Esophagus (tissue), 2 donors: ENCODE measurements around the gene VPS26B. TPM values are rescaled to one million over a fixed set of nuclear protein-coding genes. Genes with fewer than 3 reads are reported as not detected.
"Not testable (repeated sequence)": the region's sequence is repeated elsewhere in the genome, so short reads cannot be mapped to it uniquely, and the experiment has no call there.

Experiments used
- H3K27ac ChIP-seq, 2 donors: one replicate each; pipeline ENCODE4 v1.5.1; 2013; ENCODE audit warnings: low read depth in 2 of 2, mild to moderate bottlenecking in 2 of 2, inconsistent platforms in 1 of 2, low read length in 1 of 2, moderate library complexity in 1 of 2
- H3K27me3 ChIP-seq, 2 donors: one replicate each; pipeline ENCODE4 v1.6.1; 2013; ENCODE audit warnings: low read length in 2 of 2, control low read depth in 1 of 2, mild to moderate bottlenecking in 1 of 2; ENCODE audit not compliant: insufficient read depth in 2 of 2, control insufficient read depth in 1 of 2
- H3K36me3 ChIP-seq, 2 donors: one replicate each; pipeline ENCODE4 v1.6.1; 2013; ENCODE audit warnings: low read length in 1 of 2; ENCODE audit not compliant: control insufficient read depth in 2 of 2, insufficient read depth in 2 of 2
- H3K4me1 ChIP-seq, 2 donors: one replicate each; pipeline ENCODE4 v1.6.1; 2013; ENCODE audit warnings: low read length in 1 of 2; ENCODE audit not compliant: control insufficient read depth in 2 of 2, insufficient read depth in 2 of 2
- H3K4me3 ChIP-seq, 2 donors: one replicate each; pipeline ENCODE4 v1.5.1; 2013; ENCODE audit warnings: low read length in 2 of 2, mild to moderate bottlenecking in 2 of 2, low read depth in 1 of 2, moderate library complexity in 1 of 2
- H3K9me3 ChIP-seq, 2 donors: one replicate each; pipeline ENCODE4 v1.6.1; 2013; ENCODE audit warnings: mild to moderate bottlenecking in 2 of 2, low read depth in 1 of 2, low read length in 1 of 2, moderate library complexity in 1 of 2; ENCODE audit not compliant: control insufficient read depth in 2 of 2, insufficient read depth in 1 of 2
- WGBS, 2 donors: extraction: QIAGEN DNeasy Blood & Tissue Kit; methylation state at CpG; one replicate each; pipeline ENCODE4 v1.1.7; 2013; 5-methylcytosine and 5-hydroxymethylcytosine counted together
- polyA plus RNA-seq, 2 donors: library from polyadenylated mRNA; stranded (reverse); fragments of 200-250 nt; gene quantifications; one replicate each; pipeline ENCODE4 v1.2.3, GENCODE V29; 2013
- donor health status: healthy with polysubstance abuse.
- donor health status: Bipolar disorder and iron deficiency.

Gene VPS26B
- polyA plus RNA-seq, 2 donors: 13.0 to 17.7 TPM

DNA sequence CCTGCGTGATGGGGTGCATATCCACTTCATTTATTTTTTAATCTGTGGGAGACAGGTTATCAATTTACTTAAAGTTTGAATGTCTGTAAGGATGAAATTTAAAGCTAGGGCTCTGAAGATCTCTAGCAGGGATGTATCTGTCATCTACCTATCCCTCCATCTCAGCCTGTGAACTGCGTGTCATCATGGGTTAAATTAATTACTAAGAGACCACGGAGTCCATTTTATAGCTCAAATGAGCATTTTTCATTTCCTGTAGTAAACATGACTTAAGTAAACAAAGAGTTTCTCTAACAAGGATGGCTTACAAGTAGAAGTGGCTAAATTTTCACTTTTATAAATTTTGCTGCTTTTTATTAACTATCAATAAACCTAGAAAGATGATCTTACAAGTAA lies 48.8 kb downstream of the VPS26B start:
- H3K4me1 ChIP-seq: peaks cover 6 to 16% of the 10 kb centered on the region in 2 donors
- H3K9me3 ChIP-seq: peaks cover 1 to 2% of the 10 kb centered on the region in 2 donors
- no peaks in the 10 kb centered on the region for H3K36me3 ChIP-seq
- 41 to 52% methylated on average over 3 of the region's 3 CpGs for WGBS, 2 donors
- no peak overlapping the region for H3K27ac ChIP-seq
- peaks cover 6 to 18% of the 10 kb centered on the region in 2 donors for H3K27me3 ChIP-seq
- no peak overlapping the region for H3K4me3 ChIP-seq

DNA sequence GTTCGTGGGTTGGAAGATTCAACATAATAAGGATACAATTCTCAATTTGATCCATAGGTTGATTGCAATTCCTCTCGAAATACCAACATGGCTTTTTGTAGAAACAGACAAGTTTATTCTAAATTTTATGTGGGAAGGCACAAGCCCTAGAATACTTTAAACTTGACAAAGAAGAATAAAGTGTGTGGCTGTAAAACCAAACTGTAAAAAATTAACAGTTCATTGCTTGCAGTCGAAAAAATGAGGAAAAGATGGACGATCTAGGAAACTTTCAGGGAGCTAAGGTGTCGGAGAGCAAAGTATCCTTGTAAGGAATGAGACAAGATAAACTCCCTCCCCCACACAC lies 50.7 kb downstream of the VPS26B start:
- Histone ChIP-seq H3K27me3 (peaks cover 6 to 18% of the 10 kb centered on the region in 2 donors), H3K4me3 (no peak overlapping the region)

GRCh38 chr11:134275534-134276395 lies 51.3 kb downstream of the VPS26B start, which contains the start of gene GLB1L3:
Gene GLB1L3, plus strand, starts transcription at chr11:134276379. Its CDS starts 362 bp downstream, at chr11:134276741.
- Histone ChIP-seq H3K27me3 (peaks cover 6 to 18% of the 10 kb centered on the region in 2 donors), H3K9me3 (peaks cover 4% of the 10 kb centered on the region in 2 donors), H3K36me3 (no peaks in the 10 kb centered on the region), H3K4me1 (peaks cover 6 to 16% of the 10 kb centered on the region in 2 donors), H3K4me3 (peak within 1 kb of the TSS; percentile 32 to 44), H3K27ac (no peak within 1 kb of the TSS)
- 2% methylated on average over 68 of the region's 68 CpGs for WGBS, 2 donors

More for the DNA sequence above, 50.7 kb downstream of the VPS26B start:
- Histone ChIP-seq H3K9me3 (peaks cover 4% of the 10 kb centered on the region in 2 donors), H3K27ac (no peak overlapping the region), H3K36me3 (no peaks in the 10 kb centered on the region), H3K4me1 (peaks cover 6 to 16% of the 10 kb centered on the region in 2 donors)
- 22 to 24% methylated on average over 5 of the region's 5 CpGs for WGBS, 2 donors

DNA sequence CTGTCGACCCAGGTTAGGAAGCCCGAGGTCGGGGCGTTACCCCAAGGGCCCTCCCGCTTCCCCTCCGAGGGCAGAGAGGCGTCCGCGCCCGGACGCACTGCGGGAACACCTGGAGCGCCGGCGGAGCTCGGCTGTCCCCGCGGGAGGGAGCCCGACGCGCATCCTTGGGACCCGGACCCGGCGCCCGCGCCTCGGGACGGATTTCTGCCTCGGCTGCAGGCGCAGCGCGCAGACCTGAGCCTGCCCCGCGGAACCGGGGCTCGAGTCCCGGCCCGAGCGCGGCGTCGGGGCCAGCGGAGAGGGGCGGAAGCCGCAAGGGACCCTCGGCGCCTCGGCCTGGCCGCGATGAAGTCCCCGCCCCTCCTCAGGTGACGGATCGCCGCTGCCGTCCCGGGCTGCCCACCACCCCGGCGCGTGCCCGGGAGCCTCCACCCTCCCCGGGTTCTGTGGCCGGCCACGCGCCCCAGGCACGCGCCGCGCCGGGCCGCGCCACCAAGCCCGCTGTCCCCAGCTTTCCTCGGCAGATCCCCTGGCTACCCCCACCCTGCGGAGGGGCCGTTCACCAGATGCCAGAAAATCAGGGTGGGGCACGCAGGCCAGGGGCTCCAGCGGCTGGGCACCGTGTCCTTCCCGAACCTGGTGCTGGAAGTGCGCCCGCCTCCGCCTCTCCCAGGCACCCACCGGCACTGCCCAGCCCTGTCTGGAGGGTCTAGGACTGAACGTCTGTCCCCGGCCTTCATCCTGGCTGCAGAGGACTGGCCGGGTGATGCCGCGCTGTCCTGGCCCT lies 52.1 kb downstream of the VPS26B start:
- WGBS, 2 donors: 1 to 2% methylated on average over 69 to 88 of the region's 88 CpGs
- H3K4me3 ChIP-seq: peak overlapping the region; percentile 32 to 44
- H3K27me3 ChIP-seq: peaks cover 6 to 18% of the 10 kb centered on the region in 2 donors
- H3K9me3 ChIP-seq: peaks cover 4% of the 10 kb centered on the region in 2 donors
- no peak overlapping the region for H3K27ac ChIP-seq
- H3K4me1 ChIP-seq: peaks cover 6 to 16% of the 10 kb centered on the region in 2 donors
- H3K36me3 ChIP-seq: no peaks in the 10 kb centered on the region

- Histone ChIP-seq H3K4me3 (peak overlapping the region; percentile 32 to 44), H3K36me3 (no peaks in the 10 kb centered on the region), H3K9me3 (peaks cover 4% of the 10 kb centered on the region in 2 donors), H3K27me3 (peaks cover 6 to 18% of the 10 kb centered on the region in 2 donors), H3K27ac (no peak overlapping the region), H3K4me1 (peaks cover 6 to 16% of the 10 kb centered on the region in 2 donors)
- 31 to 38% methylated on average over 36 of the region's 36 CpGs for WGBS, 2 donors
Measured at GRCh38 chr11:134277183-134278001, 52.9 kb downstream of the VPS26B start.

- Histone ChIP-seq H3K27me3 (peaks cover 6 to 18% of the 10 kb centered on the region in 2 donors), H3K4me3 (no peak overlapping the region), H3K36me3 (no peaks in the 10 kb centered on the region), H3K4me1 (peaks cover 6 to 20% of the 10 kb centered on the region in 2 donors), H3K9me3 (peaks cover 4% of the 10 kb centered on the region in 2 donors), H3K27ac (no peak overlapping the region)
- WGBS, 2 donors: 92 to 97% methylated on average over 4 of the region's 4 CpGs
Measured at GRCh38 chr11:134278356-134278755, 53.9 kb downstream of the VPS26B start.

GRCh38 chr11:134281635-134282034 lies 57.2 kb downstream of the VPS26B start:
- H3K36me3 ChIP-seq, H3K27me3 ChIP-seq, H3K27ac ChIP-seq, H3K9me3 ChIP-seq, H3K4me3 ChIP-seq, H3K4me1 ChIP-seq: not testable (repeated sequence)
- WGBS, 2 donors: 75 to 87% methylated on average over 6 to 15 of the region's 17 CpGs

DNA sequence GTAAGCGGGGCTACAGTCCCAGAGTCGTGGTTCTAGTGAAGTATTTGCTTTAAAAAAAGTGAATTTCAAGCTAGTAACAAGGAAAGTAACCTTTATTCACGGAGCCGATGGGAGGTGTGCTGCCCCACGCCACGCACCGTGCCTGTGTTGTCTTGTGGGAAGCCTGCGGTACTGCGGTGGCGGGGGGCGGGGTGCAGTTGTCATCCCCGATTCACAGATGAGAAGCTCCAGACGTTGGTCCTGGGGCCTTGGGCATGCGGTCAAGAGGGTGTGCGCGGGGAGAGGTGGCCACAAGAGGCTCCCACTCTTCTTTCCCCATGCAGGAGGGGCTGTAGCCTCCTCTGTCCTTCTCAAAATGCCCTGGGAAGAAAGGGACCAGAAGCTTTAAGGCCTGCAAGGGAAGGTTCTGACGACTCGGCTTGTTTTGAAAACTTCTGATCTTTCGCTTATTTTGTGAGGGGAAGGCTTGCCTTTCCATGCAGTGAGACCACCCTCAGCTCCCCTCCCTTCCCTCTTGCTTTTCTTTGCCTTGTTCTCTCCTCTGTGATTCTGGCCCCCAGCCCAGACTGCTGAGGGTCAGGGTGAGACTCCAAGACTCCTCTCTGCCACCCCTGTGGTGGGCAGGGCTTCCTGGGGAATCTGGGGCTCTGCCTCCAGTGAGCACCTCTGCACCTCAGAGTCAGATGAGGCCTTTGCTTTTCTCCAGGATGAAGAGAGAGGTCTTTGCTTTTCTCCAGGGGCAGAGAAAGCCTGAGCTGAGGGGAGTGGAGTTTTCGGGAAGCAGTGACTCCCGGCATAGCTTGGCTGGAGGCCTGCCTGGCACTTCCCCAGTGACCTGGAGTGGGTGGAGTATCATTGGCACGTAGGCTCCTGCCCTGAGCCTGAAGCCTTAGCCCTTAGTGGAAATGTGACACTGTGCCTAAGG lies 57.9 kb downstream of the VPS26B start:
- Histone ChIP-seq H3K4me1 (peaks cover 0 to 4% of the 10 kb centered on the region in 2 donors), H3K27ac (no peak overlapping the region), H3K4me3 (no peak overlapping the region), H3K36me3 (no peaks in the 10 kb centered on the region), H3K27me3 (peaks cover 0 to 2% of the 10 kb centered on the region in 2 donors), H3K9me3 (peaks cover 4% of the 10 kb centered on the region in 2 donors)
- WGBS, 2 donors: 77 to 83% methylated on average over 22 of the region's 22 CpGs
